NAMALWA (cell line): ENCODE data around the gene C7orf57.
"Not testable (repeated sequence)": the region's sequence is repeated elsewhere in the genome, so short reads cannot be mapped to it uniquely, and the experiment has no call there.

Experiments
- DNase-seq: peaks from one replicate; pipeline ENCODE4 v3.0.0-alpha.2; 2015; ENCODE audit warnings: low spot score

The C7orf57 gene

DNA sequence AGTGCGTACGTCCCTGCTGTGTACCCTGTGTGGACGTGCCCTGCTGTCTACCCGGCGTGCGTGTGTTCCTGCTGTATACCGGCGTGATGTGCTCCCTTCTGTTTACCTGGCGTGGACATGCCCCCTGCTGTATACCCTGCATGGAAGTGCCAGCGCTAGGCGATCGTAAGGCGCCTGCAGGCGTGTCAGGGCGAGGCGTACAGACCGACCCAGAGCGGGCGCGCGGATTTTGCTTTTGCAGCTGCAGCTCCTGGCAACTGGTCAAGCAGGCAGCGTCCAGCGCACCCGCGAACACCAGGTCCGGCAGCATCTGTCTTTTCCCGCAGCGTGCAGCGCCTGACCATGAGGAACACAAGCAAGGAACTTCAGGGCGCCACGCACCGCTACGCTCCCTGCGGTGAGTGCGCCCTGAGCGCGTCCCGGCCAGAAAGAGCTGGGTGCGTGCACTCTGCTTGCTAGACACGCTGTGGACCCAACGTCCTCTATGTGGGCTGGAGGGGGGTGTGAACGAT is 680 bp downstream of the C7orf57 start:
- DNase-seq, result no peak

DNA sequence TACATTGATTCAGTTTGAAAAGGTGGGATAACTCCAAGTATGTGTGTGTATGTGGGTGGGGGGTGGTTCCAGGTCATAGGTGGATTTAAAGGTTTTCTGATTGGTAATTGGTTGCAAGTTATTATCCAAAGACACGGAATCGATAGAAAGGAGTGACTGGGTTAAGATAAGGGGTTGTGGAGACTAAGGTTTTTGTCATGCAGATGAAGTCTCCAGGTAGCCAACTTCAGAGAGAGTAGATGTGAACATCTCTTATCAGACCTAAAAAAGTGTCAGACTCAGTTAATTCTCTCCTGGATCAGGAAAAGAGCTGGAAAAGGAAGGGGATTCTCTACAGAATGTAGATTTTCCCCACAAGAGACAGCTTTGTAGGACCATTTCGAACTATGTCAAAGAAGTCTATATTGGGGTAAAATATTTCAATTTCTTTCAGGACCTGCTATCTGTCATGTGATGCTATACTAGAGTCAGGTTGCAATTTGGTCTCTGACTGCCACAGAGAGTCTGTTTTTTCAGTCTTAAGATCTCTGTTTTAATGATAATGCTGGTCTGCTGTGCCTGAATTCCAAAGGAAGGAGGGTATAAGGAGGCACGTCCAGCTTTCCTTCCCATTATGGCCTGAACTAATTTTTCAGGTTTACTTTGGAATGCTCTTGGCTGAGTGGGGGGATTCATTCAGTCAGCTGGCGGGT is 3.6 kb downstream of the C7orf57 start:
- DNase-seq, result no peak

DNA sequence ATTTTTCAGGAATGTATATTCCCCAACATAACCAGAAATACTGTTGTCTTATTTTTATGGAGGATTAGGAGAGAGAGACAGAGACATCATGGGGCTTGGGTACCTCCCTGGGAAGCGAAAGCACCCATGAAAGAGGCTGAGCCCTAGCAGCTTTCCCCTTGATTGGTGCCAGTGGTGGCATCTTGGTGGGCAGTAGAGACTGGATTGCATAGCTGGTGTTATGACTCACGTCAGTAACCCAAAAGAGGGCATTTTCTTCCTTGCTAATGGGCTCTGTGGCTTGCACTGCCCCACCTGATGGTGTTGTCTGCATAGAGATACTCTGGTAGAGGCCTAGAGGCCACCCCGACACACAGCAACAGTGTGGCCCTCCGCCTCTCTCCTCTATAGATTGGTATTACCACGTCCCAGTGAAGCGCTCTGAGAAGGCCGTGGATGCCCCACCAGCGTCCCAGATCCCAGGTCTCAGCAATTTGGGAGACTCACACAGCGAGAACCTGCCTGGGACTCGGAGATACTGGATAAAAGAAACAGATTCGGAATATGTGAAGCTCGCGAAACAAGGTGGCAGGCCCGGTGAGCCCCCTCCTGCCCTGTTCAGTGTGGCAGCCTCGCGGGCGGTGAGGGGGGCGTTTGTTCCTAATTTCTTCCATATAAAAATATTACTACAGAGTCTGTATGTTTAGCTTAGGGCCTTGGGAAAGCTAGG is 5.8 kb downstream of the C7orf57 start:
- no peak for DNase-seq

GRCh38 chr7:48041653-48041970 is 6.3 kb downstream of the C7orf57 start:
- DNase-seq, result no peak

DNA sequence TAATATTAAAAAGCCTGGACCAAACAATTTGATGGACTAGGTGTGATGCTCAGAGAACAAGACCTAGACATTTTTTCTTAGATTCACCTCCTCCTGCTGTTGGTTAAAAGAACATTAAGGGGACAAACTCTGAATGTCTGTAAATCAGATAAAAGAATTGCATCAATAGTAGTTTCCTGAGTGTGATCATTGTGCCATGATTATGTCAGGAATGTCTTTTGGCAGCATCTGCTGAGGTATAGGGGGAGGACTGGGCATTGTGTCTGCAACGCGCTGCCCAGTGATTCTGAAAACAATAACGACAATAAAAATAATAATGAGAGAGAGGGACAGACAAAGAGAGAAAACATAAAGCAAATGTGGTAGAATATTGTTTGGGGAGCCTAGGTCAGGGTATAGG is 6.9 kb downstream of the C7orf57 start:
- DNase-seq, result no peak

DNA sequence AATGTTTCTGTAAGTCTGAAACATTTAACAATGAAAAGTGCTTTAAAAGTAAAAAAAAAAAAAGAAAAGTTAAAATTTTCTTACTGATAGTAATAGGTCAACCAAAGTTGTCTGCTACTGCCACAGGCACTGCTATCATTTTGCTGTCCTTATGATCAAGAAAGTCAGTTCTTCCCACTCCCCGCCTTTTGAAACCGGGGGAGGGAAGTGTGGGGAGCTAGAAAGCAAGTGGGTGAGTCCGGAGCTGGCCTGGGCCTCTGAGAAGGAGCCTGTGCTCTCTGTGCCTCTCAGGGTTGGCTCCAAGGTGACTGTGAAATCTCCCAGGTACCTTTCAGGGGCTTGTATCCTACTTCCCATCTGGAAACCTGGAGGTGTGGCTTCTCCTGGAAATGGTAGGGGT is 7.3 kb downstream of the C7orf57 start:
- DNase-seq, result no peak

DNA sequence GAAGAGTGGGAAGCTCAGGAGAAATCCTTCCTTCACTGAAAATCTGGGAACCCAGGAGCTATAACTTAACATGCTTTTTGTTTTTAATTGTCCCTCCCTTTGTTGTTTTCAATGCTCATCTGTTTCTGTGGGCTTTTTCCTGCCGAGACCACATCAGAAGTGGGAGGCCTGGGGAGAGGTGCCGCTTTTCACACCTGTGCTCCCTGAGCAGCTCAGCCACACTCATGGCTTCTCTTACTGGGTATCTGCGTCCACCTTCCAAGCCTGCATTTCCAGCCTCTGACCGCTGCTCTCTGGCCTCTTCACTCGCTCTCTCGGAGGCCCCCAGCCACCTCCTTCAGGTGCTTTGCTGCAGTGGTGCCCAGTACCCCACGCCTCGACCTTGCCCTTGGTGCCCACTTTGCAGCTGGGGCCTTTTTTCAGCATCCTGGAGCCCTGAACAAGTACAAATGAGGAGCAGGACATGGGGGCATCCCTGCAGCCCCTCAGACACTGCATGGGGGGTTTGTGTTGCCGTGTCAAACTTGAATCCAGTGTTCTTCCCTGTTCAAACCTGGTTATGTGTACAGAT is 9.9 kb downstream of the C7orf57 start:
- no peak for DNase-seq

DNA sequence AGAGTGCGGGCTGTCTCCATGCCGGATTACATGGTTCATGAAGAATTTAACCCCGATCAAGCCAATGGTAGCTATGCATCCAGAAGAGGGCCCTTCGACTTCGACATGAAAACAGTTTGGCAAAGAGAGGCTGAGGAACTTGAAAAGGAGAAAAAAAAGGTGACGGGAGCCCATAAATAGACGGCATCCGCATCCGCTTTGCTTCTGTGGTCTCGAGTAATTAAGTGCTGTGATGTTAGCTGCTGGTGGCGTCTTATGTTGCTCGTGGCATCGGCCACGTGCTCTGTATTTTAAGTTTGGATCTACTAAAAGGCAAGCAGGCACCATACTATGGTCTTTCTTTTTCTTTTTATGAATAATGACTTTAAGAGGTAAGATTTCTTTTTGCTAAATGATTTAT is 11.1 kb downstream of the C7orf57 start:
- DNase-seq, result no peak

- DNase-seq, result no peak
Observed at GRCh38 chr7:48048113-48048512, 12.8 kb downstream of the C7orf57 start.

DNA sequence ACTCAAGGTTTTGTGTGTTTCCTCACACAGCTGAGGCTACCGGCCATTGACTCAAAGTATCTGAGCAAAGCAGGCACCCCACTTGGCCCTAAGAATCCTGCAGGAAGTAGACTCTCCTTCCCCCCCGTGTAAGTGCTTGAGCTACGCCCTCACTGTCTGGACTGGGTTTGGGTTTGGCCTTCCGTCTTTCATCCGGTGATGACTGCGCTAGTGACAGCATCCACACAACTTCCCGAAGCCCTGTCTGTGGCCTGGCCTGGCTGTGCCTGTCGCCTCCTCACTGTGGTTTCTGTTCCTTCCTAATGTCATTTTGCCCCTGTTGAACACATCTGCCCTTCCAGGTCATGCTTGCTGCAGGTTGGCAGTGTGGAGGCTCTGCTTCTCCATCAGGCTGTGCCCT is 14.5 kb downstream of the C7orf57 start:
- DNase-seq, result no peak

DNA sequence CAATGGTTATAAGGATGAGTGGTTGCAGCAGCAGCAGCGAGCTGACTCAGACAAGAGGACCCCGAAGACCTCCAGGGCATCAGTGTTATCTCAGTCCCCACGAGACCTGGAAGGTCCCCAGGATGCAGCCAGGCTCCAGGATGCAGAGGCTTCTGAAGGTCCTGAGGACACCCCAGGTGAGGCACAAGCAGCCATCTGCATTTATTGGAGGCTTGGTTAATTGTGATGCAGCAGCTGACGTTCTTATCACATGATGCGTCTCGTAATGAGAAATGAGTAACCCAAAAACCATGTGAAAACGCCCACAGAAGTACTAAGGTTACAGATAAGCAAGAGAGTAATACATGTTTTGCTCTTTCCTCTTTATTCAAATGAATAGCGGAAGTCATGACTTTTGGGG is 17.4 kb downstream of the C7orf57 start:
- DNase-seq, result no peak

GRCh38 chr7:48053736-48054135 is 18.4 kb downstream of the C7orf57 start:
- no peak for DNase-seq

DNA sequence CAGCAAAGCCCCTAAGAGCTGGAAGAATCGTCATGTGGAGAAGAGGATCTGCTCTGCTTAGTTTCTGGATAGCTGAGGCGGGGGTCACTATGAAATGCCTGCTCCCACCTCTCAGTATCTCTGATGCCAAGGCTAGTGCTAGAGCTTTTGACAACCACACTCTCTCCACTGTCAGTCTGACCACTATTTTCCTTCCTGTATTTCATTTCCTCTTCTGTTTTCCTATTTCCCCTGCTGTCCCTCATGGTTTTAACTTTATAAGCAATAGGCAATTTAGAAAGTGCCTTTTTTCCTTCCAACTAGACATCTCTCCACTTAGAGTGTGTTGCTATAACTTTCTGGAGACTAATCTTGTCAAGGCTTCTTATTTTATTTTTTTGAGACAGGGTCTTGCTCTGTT is 23.6 kb downstream of the C7orf57 start:
- DNase-seq, result no peak

DNA sequence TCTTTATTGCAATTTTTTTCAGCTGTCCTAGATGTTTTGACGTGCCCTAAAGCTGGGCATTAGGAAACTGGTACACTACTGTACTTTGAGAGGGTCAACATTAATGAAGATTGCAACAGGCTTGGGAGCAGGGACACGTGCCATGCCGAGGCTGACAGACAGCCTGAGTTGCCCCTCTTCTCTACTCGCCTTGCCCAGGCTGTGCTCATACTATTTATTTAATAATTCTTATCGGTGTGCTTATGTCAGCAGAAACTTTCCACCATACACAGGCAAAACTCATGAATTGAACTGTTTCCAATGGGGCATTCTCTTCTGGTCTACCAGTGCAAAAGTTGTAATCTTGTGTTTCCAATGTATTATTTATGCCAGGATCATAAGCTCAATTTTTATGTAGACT is 24.4 kb downstream of the C7orf57 start:
- no peak for DNase-seq

DNA sequence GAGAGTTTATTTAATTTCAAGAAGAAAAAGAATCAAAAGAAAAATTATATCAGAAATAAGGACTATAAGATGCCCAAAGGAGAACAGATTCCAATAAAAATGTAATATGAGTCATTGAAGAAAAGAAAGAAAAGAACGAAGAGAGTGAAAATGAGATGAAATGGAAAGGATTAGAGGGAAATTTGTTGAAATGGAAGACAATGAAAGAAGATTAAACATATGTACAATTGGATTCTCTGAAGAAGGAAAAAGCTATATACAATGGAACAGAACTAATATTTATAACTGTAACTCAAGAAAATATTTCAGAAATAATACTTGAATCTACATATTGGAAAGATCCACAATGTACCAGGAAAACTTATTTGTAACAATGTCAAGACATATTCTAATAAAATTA is 28.6 kb downstream of the C7orf57 start:
- DNase-seq, result no peak

DNA sequence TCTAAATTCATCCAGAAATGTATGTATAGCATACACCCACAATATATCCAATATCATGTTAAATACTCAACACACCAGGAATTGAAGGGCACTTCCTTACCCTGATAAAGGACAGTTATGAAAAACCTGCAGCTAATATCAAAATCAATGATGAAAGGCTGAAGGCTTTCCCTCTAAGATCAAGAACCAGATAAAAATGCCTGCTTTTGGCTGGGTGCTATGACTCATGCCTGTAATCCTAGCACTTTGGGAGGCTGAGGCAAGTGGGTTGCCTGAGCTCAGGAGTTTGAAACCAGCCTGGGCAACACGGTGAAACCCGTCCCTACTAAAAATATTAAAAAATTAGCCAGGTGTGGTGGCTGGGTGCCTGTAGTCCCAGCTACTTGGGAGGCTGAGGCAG is 32.1 kb downstream of the C7orf57 start:
- DNase-seq, result no peak

- no peak for DNase-seq
Observed at GRCh38 chr7:48074204-48074654, 38.9 kb downstream of the C7orf57 start.

DNA sequence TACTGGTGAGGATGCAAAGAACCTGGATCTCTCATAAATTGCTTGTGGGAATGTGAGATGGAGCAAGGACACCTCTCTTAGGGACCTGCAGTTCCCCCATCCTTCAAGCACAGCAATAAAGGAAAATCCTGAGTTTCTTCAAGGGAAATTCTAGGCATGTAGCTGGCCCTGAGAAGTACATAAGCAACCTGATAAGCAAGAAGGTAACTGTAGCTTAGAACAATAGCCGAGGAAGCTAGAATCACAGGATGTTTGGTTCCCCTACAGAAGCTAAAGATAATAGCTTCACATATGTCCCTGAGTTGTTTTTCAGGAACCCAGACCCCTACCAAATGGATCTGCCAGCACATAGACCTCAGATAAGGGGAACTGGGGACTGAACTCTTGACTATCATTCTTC is 42.1 kb downstream of the C7orf57 start:
- no peak for DNase-seq

- DNase-seq, result no peak
Observed at GRCh38 chr7:48078470-48078869, 43.1 kb downstream of the C7orf57 start.

DNA sequence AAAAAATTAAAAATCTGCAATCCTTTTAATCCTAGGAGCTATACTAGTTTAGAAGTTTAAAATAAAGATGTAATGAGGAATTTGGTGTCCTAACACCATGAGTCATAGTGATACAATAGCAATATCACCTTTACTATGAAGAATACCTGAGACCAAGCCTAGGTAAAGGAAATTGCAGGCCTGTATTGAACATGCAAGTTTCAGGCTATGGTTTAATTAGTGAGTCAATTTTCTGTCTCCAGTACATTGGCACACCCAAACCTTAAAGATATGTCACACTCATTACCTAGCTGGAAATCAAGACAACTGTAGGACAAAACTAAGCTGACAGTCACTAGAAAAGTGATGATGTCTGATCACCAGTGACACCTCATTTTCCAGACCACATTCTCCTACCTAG is 47.0 kb downstream of the C7orf57 start:
- not testable (repeated sequence) for DNase-seq

GRCh38 chr7:48083114-48083830 is 47.9 kb downstream of the C7orf57 start:
- DNase-seq, result no peak

DNA sequence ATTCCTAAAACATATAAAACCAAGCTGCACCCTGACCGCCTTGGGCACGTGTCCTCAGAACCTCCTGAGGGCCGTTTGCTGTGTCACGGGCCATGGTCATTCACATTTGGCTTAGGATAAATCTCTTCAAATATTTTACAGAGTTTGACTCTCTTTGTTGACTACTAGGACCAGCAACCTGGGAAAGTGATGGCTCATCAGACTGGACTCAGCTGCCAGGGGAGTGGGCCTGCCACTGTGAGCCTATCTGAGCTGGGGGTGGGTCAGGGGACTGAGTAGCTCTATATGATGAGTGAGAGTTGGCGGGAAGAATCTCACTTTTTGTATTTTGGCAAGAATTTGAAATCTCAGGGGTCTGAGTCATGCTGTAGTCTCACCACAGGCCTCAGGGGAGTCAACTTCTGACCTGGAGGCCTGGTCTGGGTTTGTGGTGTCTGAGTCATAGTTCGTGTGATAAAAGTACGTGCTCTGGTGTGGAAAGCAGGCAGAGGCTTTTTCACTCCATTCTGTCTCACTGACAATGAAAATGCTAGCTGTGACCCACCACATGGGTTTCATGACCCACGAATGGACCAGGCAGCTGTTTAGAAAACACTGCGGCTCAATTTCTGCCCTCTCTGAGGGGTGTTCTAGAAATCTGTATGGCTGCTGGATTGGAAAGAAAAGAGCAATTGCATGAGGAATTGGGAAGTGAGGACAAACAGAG is 49.5 kb downstream of the C7orf57 start:
- peak; percentile 32 for DNase-seq
